ENCODE measurements around the gene RTCA.
A peak's percentile ranks its signal among the peaks of the same experiment; 100 is the strongest.
"Not testable (repeated sequence)": the region's sequence is repeated elsewhere in the genome, so short reads cannot be mapped to it uniquely, and the experiment has no call there.

RTCA gene

DNA sequence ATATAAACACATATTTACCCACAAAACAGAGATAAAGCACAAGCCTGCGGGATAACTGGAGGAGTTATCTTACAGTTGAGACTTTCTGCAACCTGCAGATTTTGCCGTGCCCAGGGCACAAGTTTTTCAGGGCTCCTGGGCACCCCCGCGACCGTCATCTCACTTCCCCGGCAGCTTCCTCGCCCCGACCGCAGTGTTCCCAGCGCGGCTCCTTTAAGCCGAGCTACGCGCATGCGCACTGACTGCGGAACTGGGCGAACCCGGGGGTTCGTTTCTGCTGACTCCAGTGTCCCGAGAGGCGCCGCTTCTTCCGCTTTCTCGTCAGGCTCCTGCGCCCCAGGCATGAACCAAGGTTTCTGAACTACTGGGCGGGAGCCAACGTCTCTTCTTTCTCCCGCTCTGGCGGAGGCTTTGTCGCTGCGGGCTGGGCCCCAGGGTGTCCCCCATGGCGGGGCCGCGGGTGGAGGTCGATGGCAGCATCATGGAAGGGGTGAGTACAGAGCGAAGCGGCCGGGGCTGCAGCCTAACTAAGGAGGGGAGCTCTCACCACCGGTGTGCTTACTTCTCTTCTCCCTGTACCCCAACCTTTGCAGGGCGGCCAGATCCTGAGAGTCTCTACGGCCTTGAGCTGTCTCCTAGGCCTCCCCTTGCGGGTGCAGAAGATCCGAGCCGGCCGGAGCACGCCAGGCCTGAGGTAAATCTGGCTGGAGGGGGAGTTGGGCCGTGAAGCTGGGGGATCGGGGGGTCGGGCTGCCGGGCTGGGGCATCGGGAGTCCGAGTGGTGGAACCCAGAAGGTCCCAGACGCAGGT is at the start of gene RTCA:
Gene RTCA (plus strand): TSS at position 286 of the 810 bp plus-strand sequence. CDS start 160 bp downstream, at position 446.
- DNase-seq = peak; percentile 95

- no peak for DNase-seq
These were observed 48.2 kb upstream of the RTCA start for GRCh38 chr1:100217834-100218233.

- no peak for DNase-seq
These were observed 46.6 kb upstream of the RTCA start for GRCh38 chr1:100219457-100219856.

DNA sequence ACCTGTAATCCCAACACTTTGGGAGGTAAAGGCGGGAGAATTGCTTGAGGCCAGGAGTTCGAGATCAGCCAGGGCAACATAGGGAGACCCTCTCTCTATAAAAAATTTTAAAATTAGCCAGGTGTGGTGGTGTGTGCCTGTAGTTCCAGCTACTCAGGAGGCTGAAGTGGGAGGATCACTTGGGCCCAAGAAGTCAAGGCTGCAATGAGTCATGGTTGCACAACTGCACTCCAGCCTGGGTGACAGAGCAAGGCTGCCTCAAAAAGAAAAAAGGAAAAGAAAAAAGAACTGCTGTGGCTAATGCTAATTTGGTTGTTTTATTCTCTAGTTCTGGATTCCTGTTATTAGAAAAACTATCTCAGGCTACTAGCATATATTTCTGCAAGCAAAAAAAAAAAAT is 46.1 kb upstream of the RTCA start:
- DNase-seq = no peak

DNA sequence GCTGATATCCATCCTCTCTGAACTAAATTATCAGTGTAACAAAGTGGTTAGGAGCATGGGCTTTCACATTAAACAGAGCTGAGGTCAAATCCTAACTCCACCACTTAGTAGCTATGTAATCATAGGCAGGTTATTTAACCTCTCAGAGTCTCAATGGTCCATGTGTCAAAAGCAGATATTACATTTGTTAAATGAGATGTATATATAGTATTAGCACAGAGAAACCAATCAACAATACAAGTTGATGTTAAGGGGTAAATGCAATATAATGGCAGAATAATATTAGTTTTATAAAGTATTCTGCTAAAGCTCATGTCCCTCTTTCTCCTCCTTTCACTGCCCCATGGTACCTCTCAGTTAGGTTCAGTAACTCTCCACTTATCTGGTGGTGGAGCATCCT is 43.6 kb upstream of the RTCA start:
- DNase-seq = no peak

DNA sequence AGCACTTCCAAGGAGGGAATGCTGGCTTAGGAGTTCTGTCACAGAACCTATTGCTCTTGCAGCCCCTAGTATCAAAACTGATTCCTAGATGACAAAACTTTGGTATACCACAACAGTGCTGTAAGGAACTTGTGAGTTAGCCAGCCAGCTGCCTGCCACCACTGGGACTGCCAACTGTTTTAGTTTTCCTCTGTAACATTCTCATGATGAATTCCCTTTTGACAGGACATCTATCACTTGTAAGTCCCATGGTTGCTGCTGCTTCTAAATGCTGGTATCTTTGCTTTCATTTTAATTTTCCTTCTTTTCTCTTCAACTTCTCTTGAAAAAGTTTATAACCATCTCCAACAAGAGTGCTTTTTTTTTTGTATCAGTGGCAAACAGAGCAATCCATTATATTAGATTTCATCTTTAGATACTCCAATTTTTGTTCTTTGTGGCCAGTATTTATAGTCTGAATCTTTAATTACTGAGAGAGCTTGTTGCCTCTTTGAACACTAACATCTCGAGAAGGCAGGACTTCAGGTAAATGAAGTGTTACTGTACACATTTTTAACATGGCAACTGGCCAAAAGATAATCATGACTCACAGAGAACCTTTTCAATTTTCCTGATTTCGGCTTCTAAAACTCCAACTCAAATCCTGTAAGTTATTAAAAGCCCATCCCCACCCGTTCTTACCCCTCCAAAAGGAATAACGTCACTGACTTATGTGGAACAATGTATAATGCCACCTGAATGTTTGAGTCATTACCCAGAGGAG is 36.2 kb upstream of the RTCA start:
- no peak for DNase-seq

DNA sequence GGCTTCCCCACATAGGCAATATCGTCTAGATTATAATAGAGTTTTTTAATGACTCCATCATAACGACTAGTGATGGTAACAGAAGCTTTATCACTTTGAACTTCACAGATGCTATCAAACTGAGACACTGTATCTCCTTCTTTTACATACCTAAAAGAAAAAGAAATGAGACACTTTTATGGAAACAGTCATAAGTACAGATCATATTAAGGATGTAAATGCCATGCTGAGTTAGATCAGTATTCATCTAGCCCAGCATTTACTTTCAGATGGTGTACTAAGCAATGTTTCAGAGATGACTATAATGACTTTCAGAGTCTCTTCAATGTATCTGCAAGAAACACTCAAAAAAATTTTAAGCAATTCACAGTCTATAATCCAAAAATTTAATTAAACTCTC is 35.3 kb upstream of the RTCA start:
- no peak for DNase-seq

- DNase-seq = no peak
These were observed 34.3 kb upstream of the RTCA start for GRCh38 chr1:100231721-100232120.

- DNase-seq = no peak
These were observed 33.9 kb upstream of the RTCA start for GRCh38 chr1:100232156-100232555.

DNA sequence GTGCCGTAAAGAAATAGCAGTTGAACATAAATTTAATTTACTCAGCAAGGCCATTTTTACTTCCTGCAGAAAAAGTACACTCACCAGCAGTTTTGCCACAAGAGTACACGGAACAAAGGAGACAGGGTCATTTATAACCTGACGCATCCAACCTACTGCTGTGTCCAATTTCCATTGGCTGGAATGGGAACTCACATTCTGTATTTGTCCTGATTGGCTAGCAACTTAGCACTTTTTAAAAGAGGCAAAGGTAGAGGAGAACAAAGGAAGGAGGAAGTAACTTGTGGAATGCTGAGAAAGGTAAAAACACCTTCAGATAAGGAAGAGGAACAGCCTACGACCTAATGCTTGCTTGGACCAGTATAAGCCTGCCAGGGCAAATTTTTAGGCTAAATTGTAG is 32.5 kb upstream of the RTCA start:
- not testable (repeated sequence) for DNase-seq

GRCh38 chr1:100234432-100234831 is 31.6 kb upstream of the RTCA start:
- DNase-seq = no peak

DNA sequence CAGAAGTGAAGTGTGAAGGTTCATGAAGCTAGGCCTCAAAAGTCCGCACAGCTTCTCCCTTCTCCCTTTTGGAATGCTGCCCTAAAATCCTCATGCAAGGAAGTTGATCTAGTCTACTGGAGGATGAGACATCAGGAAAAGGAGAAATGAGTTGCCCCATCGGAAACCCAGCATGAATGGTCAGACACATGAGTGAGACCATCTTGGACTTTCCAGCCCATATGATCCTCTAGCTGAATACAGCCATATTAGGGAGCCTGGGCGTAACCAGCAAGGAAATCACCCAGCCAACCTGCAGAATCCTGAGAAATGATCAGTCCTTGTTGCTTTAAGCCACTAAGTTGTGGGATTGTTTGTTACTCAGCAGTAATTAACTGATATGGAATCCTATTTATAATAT is 28.9 kb upstream of the RTCA start:
- DNase-seq = no peak

DNA sequence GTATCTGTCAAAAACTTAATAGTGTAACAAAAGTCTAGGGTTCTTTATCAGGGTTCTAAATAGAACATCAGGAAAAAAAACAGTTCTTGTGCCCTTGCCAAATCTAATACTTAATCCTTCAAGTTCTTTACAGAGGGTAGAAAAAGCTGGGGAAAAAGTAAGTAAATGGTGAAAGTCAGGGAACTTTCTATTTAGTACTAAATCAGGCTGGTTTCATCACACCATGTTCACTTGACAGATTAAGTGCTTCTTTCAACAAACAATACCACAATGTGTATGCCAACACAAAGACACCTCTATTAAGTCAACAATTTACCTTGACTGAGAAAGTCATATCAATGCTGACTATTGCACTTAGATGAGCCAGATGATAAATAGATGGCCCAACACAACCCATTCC is 26.1 kb upstream of the RTCA start:
- DNase-seq = no peak

GRCh38 chr1:100240631-100241030 is 25.4 kb upstream of the RTCA start:
- DNase-seq = no peak

- DNase-seq = no peak
These were observed 19.3 kb upstream of the RTCA start for GRCh38 chr1:100246738-100247137.

GRCh38 chr1:100249155-100249536 is 16.9 kb upstream of the RTCA start:
- DNase-seq = no peak

GRCh38 chr1:100249537-100250257 is 16.3 kb upstream of the RTCA start, which contains the start of gene DBT:
Gene DBT, minus strand, starts transcription at chr1:100249834. Its CDS starts 14 bp downstream, at chr1:100249820.
- DNase-seq = peak; percentile 96

- no peak for DNase-seq
These were observed 15.8 kb upstream of the RTCA start for GRCh38 chr1:100250264-100250663.

GRCh38 chr1:100250807-100251206 is 15.2 kb upstream of the RTCA start:
- no peak for DNase-seq

- DNase-seq = no peak
These were observed 13.1 kb upstream of the RTCA start for GRCh38 chr1:100252901-100253300.

DNA sequence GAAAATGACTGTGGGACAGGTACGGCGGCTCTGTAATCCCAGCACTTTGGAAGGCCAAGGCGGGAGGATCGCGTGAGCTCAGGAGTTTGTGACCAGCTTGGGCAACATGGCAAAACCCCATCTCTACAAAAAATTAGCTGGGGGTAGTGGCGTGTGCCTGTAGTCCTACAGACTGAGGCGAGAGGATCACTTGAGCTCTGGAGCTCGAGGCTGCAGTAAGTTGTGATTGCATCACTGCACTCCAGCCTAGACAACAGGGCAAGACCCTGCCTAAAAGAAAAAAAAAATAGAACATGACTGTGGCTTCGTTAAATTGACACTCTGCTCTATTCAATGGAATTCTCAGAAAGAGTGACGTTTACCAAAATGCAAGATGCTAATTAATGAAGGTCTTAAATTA is 12.5 kb upstream of the RTCA start:
- DNase-seq = no peak

GRCh38 chr1:100256273-100256672 is 9.7 kb upstream of the RTCA start:
- not testable (repeated sequence) for DNase-seq

GRCh38 chr1:100258427-100258826 is 7.6 kb upstream of the RTCA start:
- not testable (repeated sequence) for DNase-seq

GRCh38 chr1:100261686-100262085 is 4.3 kb upstream of the RTCA start:
- DNase-seq = no peak

Data from NCI-H345 (cell line).